HL-60 (cell line): ENCODE data around the gene SRF.

ENCODE experiments used
- DNase-seq, 2 experiments: peaks; one replicate each; pipeline ENCODE4 v3.0.0-alpha.2; 2010 to 2020; ENCODE audit warnings: low read depth in 1 of 2, low spot score in 1 of 2
- H3K27ac ChIP-seq: fragments of 250-450 bp; sonication (Bioruptor Pico); replicated peaks from 2 replicates; pipeline ENCODE4 v1.5.1; 2020; ENCODE audit warnings: mild to moderate bottlenecking, moderate library complexity
- H3K27me3 ChIP-seq: fragments of 250-450 bp; sonication (Bioruptor Pico); 2 replicates; pipeline ENCODE4 v1.5.1; 2021; ENCODE audit warnings: mild to moderate bottlenecking, moderate library complexity; ENCODE audit not compliant: insufficient read depth, poor library complexity, severe bottlenecking
- H3K4me3 ChIP-seq: replicated peaks from 2 replicates; pipeline ENCODE4 v1.5.1; 2011; ENCODE audit warnings: mild to moderate bottlenecking, control low read depth, low read length; ENCODE audit not compliant: insufficient read depth
- CTCF ChIP-seq: IDR thresholded peaks from one replicate; pipeline ENCODE4 v1.5.1; 2011; ENCODE audit warnings: low read length, control low read depth, inconsistent platforms; ENCODE audit not compliant: insufficient read depth
- GABPA ChIP-seq: IDR thresholded peaks from 2 replicates; pipeline ENCODE4 v1.6.1; 2012; ENCODE audit warnings: low read depth
- POLR2AphosphoS5 ChIP-seq: IDR thresholded peaks from 2 replicates; pipeline ENCODE4 v1.6.1; 2012; ENCODE audit warnings: low read depth
- REST ChIP-seq: IDR thresholded peaks from 2 replicates; pipeline ENCODE4 v1.6.1; 2012; ENCODE audit warnings: low read depth; ENCODE audit not compliant: insufficient replicate concordance
- SPI1 ChIP-seq: IDR thresholded peaks from 2 replicates; pipeline ENCODE4 v1.6.1; 2012; ENCODE audit warnings: low read depth, mild to moderate bottlenecking, borderline replicate concordance

Gene SRF

GRCh38 chr6:43217351-43217750, 46.3 kb downstream of the SRF start:
- DNase-seq, result no peak
- TF ChIP-seq POLR2AphosphoS5, result no peak
- no peak for TF ChIP-seq GABPA
- no peak for TF ChIP-seq REST
- TF ChIP-seq CTCF, result no peak
- no peak for TF ChIP-seq SPI1
- Histone ChIP-seq H3K27ac (no peak overlapping the region), H3K4me3 (no peak overlapping the region), H3K27me3 (no peaks in the 10 kb centered on the region)

- TF ChIP-seq GABPA, result no peak
- no peak for TF ChIP-seq REST
- TF ChIP-seq SPI1, result no peak
- DNase-seq, result no peak
- Histone ChIP-seq H3K27ac (no peak overlapping the region), H3K27me3 (no peaks in the 10 kb centered on the region), H3K4me3 (no peak overlapping the region)
Measured at GRCh38 chr6:43219119-43219518, 48.0 kb downstream of the SRF start.

GRCh38 chr6:43219814-43220213, 48.7 kb downstream of the SRF start:
- DNase-seq, result no peak
- Histone ChIP-seq H3K27me3 (no peaks in the 10 kb centered on the region), H3K4me3 (no peak overlapping the region), H3K27ac (no peak overlapping the region)
- TF ChIP-seq SPI1 (no peak), POLR2AphosphoS5 (no peak), GABPA (no peak), REST (no peak), CTCF (no peak)

- Histone ChIP-seq H3K27ac (no peak overlapping the region), H3K27me3 (no peaks in the 10 kb centered on the region), H3K4me3 (no peak overlapping the region)
- TF ChIP-seq REST (no peak), SPI1 (no peak), POLR2AphosphoS5 (no peak), CTCF (no peak), GABPA (no peak)
- DNase-seq, result no peak
Measured at GRCh38 chr6:43220439-43220951, 49.4 kb downstream of the SRF start.
